Activated T-cell treated with anti-CD3 and anti-CD28 coated beads for 1 hour (primary cell): ENCODE measurements around the gene KCNJ12.
"Not testable (repeated sequence)": the region's sequence is repeated elsewhere in the genome, so short reads cannot be mapped to it uniquely, and the experiment has no call there.

Source experiments
- DNase-seq: peaks from one replicate; pipeline ENCODE4 v3.0.0-alpha.2; 2020; ENCODE audit warnings: low read depth

KCNJ12 gene

DNA sequence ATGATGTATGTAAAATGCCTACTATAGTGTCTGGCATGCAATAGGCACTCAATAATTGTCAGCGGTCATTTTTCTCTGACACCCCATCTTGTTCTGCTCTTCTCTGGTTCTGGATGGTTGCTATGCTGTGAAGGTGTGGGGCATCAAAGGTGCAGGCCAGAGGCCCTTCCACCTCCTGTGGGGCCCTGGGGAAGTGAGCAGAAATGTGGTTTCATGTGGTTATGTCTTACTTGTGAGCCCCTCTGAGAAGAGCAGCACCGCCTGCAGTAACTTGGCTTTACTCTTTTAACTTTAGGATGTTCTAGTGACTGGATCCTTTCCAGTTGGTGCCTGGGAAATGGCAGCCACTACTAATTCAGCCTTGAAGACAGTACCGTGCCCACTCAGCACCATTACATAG, 32.1 kb downstream of the KCNJ12 start:
- DNase-seq, result not testable (repeated sequence)

- DNase-seq, result not testable (repeated sequence)
Observed at GRCh38 chr17:21408766-21409300, 32.7 kb downstream of the KCNJ12 start.

GRCh38 chr17:21409388-21409787, 33.2 kb downstream of the KCNJ12 start:
- not testable (repeated sequence) for DNase-seq

DNA sequence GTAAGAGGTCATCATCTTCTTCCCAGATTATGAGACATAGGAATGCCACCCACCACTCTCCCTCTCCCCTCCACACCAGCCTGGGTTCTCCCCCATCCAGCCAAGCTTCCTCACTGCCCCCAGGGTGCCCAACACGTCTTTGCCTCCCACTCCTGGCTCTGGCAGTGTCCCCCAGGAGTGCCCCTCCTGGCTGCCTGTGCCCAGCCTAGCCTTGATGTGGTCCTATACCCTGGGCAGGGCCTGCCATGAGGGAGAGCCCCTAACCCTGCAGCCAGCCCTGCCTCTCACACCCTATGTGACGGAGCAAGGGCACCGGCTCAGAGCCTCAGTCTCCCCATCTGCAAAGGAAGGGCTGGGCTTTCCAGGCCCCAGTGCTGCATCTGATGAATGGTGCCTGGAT, 33.8 kb downstream of the KCNJ12 start:
- not testable (repeated sequence) for DNase-seq

GRCh38 chr17:21410371-21410770, 34.2 kb downstream of the KCNJ12 start:
- not testable (repeated sequence) for DNase-seq

DNA sequence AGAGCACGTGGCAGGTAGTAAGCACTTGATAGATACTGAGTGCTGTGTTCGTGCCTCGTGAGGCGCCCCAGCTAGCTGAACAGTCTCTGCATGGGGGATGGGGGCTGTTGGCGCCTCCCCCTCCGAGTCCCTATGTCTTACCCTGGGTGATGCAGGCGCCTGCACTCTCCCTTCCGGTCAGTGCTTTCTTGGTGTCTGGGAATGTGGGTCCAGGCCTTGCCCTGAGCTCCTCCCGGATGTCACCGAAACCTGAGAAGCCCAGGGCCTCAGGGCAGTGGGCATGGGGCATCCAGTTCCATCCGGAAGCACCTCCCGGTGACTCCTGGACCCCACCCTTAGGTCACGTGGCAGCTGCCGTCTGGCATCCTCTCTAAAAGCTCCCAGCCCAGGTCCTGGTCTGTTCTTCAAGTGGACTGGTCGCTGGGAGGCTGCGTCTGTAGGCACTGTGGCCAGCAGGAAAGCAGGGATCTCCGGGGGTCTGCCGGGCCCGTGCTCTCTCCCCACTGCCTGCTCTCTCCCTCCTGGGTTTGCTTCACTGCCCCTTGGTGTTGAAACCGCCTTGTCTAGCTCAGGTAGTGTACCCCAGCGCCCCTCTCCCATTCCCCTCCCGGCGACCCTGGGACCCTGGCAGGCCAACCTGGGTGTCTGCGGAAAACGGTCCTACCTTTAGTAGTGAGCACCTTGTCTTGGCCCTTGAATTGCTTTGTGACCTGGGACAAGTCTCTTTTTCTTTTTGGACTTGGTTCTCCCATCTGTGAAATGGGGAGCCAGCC, 34.9 kb downstream of the KCNJ12 start:
- not testable (repeated sequence) for DNase-seq

DNA sequence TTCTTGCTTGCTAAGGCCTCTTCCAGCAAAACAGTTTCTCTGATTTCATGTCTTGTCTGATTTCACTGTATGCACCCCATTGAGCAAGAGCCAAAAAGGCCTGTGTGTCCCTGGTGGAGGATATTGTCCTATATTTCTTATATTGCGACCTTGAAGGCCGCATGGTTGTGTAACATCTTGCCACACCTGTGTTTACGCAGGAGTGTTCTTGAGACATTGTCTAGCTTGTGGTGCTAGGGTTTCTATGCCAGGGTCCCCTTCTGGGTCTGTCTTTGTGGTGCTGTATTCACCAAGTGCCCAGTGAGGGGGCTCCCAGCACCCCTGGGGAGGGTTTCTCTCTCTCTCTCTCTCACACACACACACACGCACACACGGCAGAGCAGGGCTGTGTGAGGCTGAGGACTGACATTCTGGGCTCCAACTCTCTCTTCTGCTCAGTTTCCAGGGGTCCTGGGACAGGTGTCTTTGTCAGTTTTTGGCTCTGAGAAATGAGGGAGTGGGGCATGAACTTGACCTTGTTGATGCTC, 35.6 kb downstream of the KCNJ12 start:
- not testable (repeated sequence) for DNase-seq

GRCh38 chr17:21412207-21412681, 36.1 kb downstream of the KCNJ12 start:
- not testable (repeated sequence) for DNase-seq

- not testable (repeated sequence) for DNase-seq
Observed at GRCh38 chr17:21413570-21414279, 37.6 kb downstream of the KCNJ12 start.

GRCh38 chr17:21414616-21415015, 38.5 kb downstream of the KCNJ12 start:
- not testable (repeated sequence) for DNase-seq

DNA sequence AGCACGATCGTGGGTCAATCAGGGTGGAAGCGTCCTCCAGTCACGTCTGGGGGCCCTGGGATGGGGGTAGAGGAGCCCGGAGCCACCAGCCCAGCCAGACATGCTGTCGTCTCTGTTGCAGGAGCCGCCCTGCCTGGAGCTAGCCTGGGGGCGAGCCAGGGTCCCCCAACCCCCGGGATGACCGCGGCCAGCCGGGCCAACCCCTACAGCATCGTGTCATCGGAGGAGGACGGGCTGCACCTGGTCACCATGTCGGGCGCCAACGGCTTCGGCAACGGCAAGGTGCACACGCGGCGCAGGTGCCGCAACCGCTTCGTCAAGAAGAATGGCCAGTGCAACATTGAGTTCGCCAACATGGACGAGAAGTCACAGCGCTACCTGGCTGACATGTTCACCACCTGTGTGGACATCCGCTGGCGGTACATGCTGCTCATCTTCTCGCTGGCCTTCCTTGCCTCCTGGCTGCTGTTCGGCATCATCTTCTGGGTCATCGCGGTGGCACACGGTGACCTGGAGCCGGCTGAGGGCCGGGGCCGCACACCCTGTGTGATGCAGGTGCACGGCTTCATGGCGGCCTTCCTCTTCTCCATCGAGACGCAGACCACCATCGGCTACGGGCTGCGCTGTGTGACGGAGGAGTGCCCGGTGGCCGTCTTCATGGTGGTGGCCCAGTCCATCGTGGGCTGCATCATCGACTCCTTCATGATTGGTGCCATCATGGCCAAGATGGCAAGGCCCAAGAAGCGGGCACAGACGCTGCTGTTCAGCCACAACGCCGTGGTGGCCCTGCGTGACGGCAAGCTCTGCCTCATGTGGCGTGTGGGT, 39.2 kb downstream of the KCNJ12 start:
- DNase-seq, result not testable (repeated sequence)

- not testable (repeated sequence) for DNase-seq
Observed at GRCh38 chr17:21416471-21416981, 40.4 kb downstream of the KCNJ12 start.

- not testable (repeated sequence) for DNase-seq
Observed at GRCh38 chr17:21417349-21417748, 41.2 kb downstream of the KCNJ12 start.

GRCh38 chr17:21417921-21418320, 41.8 kb downstream of the KCNJ12 start:
- no peak for DNase-seq

GRCh38 chr17:21418446-21419298, 42.5 kb downstream of the KCNJ12 start:
- DNase-seq, result no peak

DNA sequence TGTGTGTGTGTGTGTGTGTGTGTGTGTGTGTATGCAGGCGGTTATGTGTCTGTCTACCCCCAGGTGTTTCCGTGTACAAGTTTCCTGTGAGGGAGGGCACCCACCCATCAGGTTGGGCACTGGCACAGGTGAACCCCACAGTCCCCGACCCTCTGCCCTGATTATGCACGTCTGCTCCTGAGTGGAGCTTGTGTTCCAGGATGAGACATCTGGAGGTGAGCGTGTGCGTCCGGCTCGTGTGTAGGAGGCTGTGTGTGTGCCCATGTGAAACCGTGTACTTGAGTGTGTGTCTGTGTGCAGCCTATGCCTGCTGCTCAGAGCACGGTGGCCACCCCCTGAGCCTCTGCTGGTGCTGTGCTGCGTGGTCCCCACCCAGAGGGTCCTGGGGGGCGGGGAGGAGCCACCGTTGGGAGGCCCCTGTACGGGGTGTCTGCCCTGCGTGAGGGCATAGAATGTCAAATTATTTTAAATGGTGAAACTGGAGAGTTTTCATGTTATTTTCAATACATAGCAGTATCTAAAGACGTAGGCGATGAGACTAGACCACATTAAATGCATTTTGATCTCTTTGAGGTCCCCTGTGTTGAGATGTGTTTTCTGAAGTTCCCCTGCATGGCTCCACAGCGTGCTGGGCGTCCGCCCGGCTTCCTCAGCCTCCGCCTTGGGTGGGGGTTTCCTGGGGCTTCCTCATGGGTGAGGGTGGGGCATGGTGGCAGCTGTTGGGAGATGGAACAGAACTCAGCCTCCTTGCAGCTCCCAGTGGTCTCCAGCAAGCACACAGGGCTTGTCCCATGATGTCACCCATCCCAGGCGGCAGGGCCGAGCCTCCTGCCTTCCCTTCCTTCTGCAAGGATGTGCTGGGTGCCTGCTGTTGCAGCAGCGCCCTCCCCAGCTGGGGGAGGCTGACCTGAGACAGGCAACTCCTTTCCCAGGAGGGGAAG, 43.4 kb downstream of the KCNJ12 start:
- DNase-seq, result peak; percentile 23

- not testable (repeated sequence) for DNase-seq
Observed at GRCh38 chr17:21420503-21421090, 44.4 kb downstream of the KCNJ12 start.

DNA sequence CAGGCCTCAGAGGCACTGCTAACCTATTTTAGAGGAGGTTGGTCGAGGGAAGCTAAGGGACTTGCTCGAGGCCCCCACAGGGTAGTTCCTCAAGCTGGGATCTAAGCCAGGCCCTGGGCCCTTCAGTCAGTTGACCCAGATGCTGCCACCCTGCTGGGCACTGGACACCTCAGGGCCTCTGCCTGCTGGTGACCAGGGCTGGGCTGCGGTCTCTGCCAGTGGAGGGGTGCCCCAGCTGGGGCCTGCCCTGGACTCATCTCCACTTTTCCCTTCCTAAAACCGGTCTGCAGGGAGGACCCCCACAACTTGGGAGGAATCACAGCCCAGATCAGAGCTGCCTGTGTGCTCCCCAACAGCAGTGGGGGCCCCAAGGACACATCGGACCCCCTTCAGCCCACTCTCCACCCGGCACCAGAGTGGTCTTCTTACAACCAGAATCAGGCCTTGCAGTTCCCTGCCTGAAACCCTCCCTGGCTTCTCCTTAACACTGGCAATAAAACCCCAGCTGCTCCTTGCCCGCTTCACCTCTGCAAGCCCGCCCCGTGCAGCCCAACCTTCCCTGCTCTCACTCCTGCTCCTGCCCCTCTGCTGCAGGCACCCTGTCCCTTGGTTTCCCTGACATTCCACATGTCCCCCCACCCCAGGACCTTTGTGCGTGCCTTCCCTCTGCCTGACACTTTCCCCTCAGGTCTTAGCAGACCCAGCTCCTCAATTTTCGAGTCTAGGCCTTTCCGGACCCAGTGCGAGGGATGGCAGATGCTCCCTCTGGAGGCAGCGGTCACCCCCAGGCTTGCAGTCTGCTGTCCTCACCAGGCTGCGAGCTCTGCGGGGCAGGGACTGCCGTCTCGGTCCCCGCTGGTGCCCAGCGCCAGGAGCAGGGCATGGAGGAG, 45.5 kb downstream of the KCNJ12 start:
- not testable (repeated sequence) for DNase-seq
